Measurements from ENCODE around the gene NEBL.

The NEBL gene

DNA sequence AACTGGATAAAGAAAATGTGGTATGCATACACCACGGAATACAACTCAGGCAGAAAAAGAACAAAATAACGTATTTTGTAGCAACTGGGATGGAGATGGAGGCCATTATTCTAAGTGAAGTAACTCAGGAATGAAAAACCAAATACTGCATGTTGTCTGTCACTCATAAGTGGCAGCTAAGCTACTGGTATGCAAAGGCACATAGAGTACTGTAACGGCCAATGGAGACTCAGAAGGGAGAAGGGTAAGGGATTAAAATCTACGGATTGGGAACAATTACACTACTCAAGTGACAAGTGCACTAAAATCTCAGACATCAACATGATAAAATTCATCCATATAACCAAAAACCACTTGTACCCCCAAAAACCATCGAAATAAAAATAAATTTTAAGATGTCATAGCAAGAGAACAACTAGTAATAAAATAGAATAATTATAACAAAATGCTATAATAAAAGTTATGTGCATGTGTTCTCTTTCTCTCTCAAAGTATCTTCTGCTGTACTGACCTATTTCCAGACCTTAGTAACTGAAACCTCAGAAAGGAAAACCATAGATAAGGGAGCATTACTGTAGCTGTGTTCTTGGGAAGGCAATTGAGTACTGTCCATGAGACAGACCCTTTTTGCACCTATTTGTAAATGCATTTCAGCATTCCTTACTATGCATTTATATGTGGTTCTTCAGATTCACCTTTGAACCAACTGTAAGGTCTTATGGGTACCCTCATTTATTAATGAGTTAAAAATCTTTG lies 6.7 kb upstream of the NEBL start:
- no peak for DNase-seq

GRCh38 chr10:20901110-20901509 lies 4.0 kb upstream of the NEBL start:
- no peak for DNase-seq

DNA sequence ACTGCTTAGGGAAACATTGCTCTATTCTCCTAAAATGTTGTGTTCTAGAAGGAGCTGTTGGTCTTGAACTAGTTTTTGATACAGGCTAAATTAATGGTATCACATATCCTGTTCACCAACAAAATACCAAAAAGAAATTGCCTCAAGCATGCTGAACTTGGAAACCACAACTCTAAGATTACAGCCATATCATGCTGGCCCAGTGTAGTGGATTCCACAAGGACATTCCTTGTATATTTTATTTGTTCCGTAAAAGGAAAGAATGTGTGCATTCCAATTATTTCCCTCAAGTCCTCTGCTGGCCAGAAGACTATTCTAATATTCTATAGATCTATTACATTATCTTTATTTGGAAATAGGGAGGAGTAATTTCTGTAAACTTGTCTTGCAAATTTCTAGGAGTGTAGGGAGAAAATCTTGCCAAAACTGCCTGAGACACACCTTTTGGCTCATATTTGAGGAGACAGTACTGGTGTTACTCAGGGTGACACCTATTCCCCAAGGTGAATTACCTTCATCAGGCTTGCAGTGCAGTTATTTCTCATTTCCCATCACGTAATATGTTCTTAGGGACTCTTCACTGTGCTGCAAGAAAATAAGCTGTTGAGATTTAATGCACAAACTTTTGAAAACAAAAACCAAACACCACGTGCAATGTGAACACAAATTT lies 1.9 kb upstream of the NEBL start:
- no peak for DNase-seq

- no peak for DNase-seq
These were observed 3.8 kb downstream of the NEBL start for GRCh38 chr10:20893297-20893696.

DNA sequence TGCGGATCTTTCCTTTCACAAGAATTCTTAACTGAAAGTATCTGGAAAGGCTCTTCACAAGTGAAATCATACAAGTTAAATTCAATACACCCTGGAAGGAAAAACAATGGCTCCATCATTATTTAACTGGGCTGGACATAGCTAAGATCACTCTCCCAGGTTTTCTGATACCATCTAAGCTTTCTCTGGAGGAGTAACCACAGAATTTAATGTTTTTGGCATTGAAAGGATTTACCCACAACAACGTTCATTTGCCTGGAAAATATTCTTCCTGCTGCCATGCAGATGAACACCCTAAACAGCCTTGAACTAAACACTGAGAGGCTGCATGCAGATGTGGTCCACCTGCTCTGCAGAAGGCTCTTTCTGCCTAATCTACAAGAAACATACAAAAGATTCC lies 4.3 kb downstream of the NEBL start:
- no peak for DNase-seq

- DNase-seq, result no peak
These were observed 5.0 kb downstream of the NEBL start for GRCh38 chr10:20892011-20892585.

GRCh38 chr10:20891338-20891714 lies 5.8 kb downstream of the NEBL start:
- DNase-seq, result no peak

- no peak for DNase-seq
These were observed 6.4 kb downstream of the NEBL start for GRCh38 chr10:20890491-20891337.

DNA sequence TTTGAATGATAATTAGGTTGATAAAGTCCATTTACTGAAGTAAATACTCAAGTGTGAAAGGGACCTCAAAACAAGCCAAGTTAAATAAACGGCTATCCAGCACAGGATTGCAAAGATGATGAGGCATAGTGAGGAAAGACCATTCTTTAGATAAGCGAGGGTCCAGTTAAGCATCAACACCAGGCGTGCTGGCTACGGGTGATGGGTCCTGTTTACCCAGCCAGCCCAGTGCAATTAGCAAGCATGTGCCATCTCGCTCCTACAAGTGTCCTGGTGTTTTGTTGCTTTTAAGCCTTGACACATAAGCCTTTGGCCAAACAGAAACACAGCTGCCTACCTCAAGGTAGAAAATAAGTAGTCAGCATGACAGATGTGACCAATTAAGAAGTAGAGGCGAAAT lies 7.1 kb downstream of the NEBL start:
- DNase-seq, result no peak

DNA sequence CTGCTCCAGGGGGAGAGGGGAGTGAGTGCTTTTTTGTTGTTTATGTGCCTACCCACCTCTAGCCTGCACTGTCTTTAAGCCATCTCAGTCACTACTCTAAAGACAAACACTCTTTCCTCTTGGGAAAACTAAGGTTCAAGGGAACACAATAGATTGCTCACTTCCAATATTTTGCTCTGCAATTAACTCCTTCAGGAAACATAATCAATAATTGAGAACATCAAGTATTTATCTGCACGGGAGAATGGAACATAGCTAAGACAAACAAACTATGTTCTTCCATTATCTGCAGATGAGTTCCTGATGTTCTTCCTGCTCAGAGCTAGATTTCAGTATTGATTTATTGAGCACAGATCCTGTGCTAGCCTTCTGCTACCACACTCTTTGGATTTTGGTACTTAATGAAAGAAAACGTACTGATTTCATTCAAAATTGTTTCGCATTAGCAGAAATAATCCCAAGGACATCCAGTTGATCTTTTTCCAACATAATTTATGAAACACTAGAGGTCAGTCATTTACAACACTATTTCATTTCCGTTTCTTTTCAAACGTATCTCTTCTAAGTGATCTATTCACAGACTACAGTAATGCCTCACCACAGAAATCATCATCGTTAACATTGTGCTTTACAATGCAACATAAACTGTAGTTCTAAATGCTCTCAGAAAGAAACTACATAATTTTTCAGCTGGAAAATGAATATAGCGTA lies 8.3 kb downstream of the NEBL start:
- no peak for DNase-seq

DNA sequence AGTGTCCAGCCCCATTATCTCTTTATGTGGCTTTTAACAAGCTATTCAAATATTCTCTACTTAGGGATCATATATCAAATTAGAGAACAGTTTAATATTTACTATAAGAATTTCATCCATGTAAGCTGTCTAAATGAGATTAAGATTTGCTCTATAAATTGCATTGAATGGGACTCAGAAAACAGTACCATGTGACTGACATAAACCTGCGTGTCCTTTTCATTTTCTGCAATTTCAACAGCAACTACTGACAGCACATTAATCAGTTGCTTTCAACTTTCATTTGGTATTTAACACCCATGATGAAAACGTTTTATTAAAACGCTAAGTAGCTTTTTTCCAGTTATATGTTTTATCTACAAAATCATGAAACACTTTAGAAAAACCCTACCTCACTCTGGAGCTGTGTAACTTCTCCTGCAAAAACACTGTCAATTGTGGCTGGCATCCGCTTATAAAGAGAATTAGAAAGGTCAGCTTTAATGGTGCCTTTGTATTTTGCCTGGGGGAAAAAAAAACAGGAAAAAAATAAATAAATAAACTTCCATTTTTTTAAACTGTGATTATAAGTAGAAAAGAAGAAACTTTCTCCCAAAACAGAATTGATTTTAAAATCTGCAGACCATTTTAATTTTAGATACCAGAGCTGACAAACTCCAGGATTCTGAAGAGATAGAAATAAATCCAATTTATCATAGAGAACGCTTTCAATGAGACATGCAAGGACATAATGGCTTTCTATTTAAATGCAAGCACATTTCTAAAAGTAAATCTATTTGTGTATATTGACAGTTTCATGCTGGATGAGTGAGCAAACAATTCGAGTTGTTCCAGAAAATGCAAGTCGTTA lies 9.2 kb downstream of the NEBL start:
- no peak for DNase-seq

DNA sequence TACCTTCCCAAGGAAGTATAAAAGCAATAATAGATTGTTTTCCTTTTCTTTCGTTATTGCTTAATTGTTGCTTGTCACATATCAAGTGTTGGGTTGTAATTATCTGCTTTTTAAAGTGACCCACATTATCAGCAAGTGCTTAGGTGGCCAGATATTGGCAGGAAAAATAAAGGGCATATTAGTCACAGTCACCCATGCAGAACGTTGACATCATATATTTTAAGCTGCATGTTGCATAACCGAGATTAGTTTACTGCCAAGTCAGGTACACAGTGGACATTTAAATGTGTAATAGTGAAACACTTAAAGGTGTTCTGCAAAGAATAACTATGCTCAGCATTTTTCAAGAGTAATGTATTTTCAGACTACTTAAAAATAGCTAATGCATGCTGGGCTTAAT lies 11.4 kb downstream of the NEBL start:
- no peak for DNase-seq

DNA sequence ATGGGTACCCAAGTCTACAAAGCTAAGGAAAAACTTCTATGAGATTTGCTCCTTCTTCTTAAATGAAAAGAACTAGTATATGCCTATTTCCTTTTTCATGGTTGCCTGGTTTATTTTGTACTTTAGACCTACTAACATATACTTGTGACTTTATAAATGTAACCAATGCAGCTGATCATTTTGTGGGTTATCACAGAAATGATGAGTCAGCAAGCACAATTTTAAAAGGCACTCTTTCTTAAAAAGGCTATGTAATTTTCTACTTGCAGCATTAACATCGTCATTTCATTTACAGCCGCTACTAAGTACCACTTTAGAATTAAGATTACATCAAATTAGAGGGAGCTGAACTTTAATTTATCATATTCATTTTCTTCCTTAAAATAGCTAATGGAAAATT lies 13.6 kb downstream of the NEBL start:
- no peak for DNase-seq

DNA sequence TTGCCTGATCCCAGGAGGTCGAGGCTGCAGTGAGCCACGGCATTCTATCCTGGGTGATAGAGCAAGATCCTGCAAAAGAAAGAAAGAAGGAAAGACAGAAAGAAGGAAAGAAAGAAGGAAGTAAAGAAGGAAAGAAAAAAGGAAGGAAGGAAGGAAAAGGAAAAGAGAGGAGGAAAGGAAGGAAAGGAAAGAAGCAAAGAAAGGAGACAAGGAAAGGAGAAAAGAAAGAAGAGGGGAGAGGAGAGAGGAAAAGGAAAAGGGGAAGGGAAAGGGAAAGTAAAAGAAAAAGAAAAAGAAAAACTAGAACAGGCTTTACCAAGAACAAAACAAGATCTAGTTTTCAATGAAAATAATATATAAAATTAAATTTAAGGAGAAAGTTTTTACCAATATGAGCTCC lies 15.0 kb downstream of the NEBL start:
- DNase-seq, result no peak

DNA sequence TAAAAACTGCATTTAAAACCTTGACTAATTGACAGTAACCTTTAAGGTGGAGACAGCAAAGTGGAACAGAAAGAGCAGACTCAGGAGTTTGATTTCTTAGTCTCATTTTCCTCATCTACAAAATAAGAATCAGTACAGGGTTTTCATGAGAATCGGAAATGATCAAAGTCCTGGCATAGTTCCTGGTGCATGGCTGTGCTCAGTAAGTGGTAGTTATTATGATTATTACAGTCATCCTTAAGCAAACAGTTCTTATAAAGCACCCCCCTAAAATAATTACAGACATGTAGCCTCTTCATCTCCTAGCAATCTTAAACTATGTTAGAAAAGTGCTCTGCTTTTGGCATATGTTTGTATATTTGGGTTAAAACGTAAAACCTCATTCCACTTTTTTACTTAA lies 18.0 kb downstream of the NEBL start:
- no peak for DNase-seq

DNA sequence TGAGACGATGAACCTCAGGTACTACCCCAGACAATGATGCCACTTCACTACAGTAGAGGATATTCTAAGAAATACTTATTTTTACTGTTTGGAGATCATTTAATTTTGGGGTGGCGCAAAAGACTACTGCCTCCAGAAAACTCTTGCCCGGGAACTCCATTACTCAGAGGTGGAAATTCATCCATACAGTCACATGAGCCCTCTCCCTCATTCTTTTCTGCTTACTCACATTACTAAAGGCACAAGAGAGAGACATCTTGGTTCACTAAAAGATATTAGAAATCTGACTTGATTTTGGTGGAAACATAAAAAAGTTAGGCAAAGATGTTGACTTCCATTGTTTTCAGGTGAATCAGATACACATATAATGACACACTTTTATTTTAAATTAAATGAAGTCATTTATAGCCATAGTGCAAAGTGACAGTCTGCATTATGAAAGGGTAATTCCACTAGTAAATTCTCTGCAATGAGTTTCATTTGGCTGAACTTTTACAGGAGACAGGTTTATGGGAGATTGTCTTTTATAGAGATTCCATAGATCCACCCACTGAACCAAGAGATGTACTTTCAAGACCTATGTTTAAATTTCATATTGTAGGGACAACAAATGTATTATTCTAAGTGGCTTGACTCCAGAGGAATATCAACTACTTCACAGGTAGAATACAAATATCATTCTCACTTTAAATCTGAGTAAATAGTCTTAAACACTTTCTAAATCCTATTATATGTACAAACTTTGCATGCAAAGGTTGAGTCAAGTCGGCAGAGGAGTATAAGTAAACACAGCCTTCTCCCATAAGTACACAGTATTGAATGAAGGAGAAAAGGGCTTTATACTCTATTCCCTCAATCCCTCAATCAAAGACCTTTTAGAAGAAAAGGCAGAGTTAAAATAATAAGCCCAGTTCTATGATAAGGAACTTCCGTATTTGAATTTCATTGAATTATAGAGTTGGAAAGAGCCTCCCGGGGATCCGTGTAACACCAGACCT lies 18.8 kb downstream of the NEBL start:
- DNase-seq, result no peak

- DNase-seq, result no peak
These were observed 19.6 kb downstream of the NEBL start for GRCh38 chr10:20877554-20877953.

DNA sequence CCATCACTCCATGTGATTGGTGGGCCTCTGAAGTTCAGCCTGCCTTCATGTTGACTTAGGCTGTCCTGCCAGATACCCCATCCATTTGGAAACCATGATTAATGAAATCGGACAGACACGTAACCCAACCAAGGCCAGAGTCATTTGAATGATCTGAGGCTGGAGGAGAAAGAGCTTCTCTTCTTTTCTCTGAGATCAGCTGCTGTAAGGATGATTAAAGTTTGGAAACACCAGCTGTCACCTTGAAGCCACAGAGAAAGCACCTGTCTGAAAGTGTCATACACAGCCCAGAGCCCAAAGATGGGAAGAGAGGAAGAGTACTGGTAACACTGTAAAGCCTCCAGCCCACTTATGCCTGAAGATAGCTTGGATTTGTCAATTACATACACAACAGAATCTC lies 22.9 kb downstream of the NEBL start:
- DNase-seq, result no peak

- no peak for DNase-seq
These were observed 25.1 kb downstream of the NEBL start for GRCh38 chr10:20871970-20872369.

- DNase-seq, result no peak
These were observed 26.3 kb downstream of the NEBL start for GRCh38 chr10:20870834-20871233.

- DNase-seq, result no peak
These were observed 34.1 kb downstream of the NEBL start for GRCh38 chr10:20863008-20863407.

Data from inflammatory macrophage treated with lipopolysaccharide for 4 hours (primary cell).